ENCODE results near the gene TNFSF12. TPM values are rescaled to one million over a fixed set of nuclear protein-coding genes. Genes with fewer than 3 reads are reported as not detected.

Gene TNFSF12
- total and polyA plus RNA-seq, 9 of the 15 experiments (the other 6 are each of a cell fraction or from before 2014, with no cell fraction given) = 0.03 to 0.95 (median 0.19) TPM; not detected in 3

DNA sequence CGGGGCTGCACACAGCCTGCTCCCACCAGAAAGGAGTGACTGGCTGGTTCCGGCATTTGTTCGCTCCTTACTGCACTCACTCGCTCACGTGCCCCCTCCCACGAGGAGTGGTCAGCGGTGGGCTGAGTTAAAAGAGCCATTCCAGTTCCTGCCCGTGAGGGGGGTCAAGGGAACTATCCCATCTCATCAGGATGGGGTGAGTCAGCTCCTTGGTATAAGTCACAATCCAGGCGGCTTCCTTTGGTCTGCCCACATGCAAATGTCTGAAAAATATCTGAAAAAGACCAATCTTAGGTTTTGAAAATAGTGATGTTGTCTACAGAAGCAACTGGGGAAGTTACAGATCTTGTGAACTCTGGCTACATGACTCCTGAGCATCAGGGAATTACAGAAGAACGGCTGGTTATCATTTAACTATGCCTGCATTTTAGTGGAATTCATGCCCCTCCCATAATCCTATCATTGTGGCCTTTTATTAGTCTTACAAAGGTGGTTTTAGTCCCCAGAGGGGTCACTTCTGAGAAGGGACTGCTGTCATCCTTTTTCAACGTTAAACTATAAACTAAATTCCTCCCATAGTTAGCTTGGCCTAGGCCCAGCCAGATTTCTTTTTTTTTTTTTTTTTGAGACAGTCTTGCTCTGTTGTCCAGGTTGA is 9.8 kb upstream of the TNFSF12 start:
- peak in 1 of 4 experiments; percentile 1 for DNase-seq (ENCODE audit: extremely low read depth in 1 of 4, low spot score in 3 of 4)
- POLR2A ChIA-PET = no interaction called here
- Histone ChIP-seq H3K9me1 (ENCODE audit: control insufficient read depth, insufficient read depth, low read length) (no peaks in the 10 kb centered on the region), H3K4me1 (replicated peaks in 1 of 2; ENCODE audit: control insufficient read depth in 2 of 2, insufficient read depth in 2 of 2, low read length in 2 of 2) (no peaks in the 10 kb centered on the region; a peak in 2 of 5 replicates), H3K9me3 (replicated peaks; ENCODE audit: control insufficient read depth, insufficient read depth, low read depth, low read length) (no peaks in the 10 kb centered on the region; the same call in 1 of the 2 replicates), H4K20me1 (replicated peaks; ENCODE audit: control insufficient read depth, insufficient read depth, low read length) (no peaks in the 10 kb centered on the region), H3K79me2 (ENCODE audit: control insufficient read depth, insufficient read depth, low read length) (no peaks in the 10 kb centered on the region), H2AFZ (ENCODE audit: low read depth, low read length) (no peak overlapping the region), H3K4me2 (ENCODE audit: insufficient read depth, low read length) (no peak overlapping the region), H3K27me3 (ENCODE audit: control insufficient read depth in 2 of 2, insufficient read depth in 2 of 2, low read length in 2 of 2) (no peaks in the 10 kb centered on the region), H3K27ac (ENCODE audit: extremely low read depth, low read depth, low read length) (no peak overlapping the region), H3K36me3 (ENCODE audit: control insufficient read depth, insufficient read depth, low read length) (no peaks in the 10 kb centered on the region), H3K4me3 (no peak overlapping the region), H3K9ac (ENCODE audit: insufficient read depth in 1 of 2, low read depth in 2 of 2, low read length in 2 of 2) (no peak overlapping the region)
- no peak for FAIRE-seq
- in situ Hi-C loops (cut with MboI) (no loop called here), intact Hi-C loops (cut with micrococcal nuclease) (no loop called here)
- ATAC-seq = no peak
- BruUV-seq (replicated peaks) = no TSS peak
- TF ChIP-seq RAD51 (IDR thresholded peaks at IDR 0.05; ENCODE audit: borderline replicate concordance, low read depth) (no peak), POLR2A (conservative IDR thresholded peaks at IDR 0.05) (no peak), CEBPB (tag; IDR thresholded peaks at IDR 0.05) (no peak), TARDBP (IDR thresholded peaks at IDR 0.05) (no peak), NFE2L1 (tag; IDR thresholded peaks at IDR 0.05; ENCODE audit: borderline replicate concordance, low read depth) (no peak), TAF1 (IDR thresholded peaks at IDR 0.05; ENCODE audit: control insufficient read depth, extremely low read depth, insufficient read depth, low read length, severe bottlenecking) (no peak), MBD2 (IDR thresholded peaks at IDR 0.05; ENCODE audit: borderline replicate concordance, low read depth) (no peak), NR2C1 (IDR thresholded peaks at IDR 0.05) (no peak), NR2C1 (tag; IDR thresholded peaks at IDR 0.05) (no peak), NONO (IDR thresholded peaks at IDR 0.05; ENCODE audit: low read depth in 2 of 2, low read length in 1 of 2) (no peak), NFATC3 (IDR thresholded peaks at IDR 0.05) (no peak), RBM22 (IDR thresholded peaks at IDR 0.05; ENCODE audit: low read depth, low read length, poor library complexity, severe bottlenecking) (no peak), CREM (IDR thresholded peaks at IDR 0.05; ENCODE audit: low read depth) (no peak), FOXM1 (IDR thresholded peaks at IDR 0.05; ENCODE audit: low read depth) (no peak), FOXM1 (CRISPR knock-in tag; IDR thresholded peaks at IDR 0.05; ENCODE audit: low read depth) (no peak), ELF4 (CRISPR knock-in tag; IDR thresholded peaks at IDR 0.05) (no peak), ETV1 (tag; conservative IDR thresholded peaks at IDR 0.05; ENCODE audit: low read depth) (no peak), ZNF311 (CRISPR knock-in tag; IDR thresholded peaks at IDR 0.05) (no peak), PHTF2 (CRISPR knock-in tag; IDR thresholded peaks at IDR 0.05) (no peak)
- TF ChIP-seq, protein P1, sequence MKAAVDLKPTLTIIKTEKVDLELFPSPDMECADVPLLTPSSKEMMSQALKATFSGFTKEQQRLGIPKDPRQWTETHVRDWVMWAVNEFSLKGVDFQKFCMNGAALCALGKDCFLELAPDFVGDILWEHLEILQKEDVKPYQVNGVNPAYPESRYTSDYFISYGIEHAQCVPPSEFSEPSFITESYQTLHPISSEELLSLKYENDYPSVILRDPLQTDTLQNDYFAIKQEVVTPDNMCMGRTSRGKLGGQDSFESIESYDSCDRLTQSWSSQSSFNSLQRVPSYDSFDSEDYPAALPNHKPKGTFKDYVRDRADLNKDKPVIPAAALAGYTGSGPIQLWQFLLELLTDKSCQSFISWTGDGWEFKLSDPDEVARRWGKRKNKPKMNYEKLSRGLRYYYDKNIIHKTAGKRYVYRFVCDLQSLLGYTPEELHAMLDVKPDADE (conservative IDR thresholded peaks at IDR 0.05; ENCODE audit: control insufficient read depth, low read depth, low read length) = no peak
- TF ChIP-seq, protein P2, sequence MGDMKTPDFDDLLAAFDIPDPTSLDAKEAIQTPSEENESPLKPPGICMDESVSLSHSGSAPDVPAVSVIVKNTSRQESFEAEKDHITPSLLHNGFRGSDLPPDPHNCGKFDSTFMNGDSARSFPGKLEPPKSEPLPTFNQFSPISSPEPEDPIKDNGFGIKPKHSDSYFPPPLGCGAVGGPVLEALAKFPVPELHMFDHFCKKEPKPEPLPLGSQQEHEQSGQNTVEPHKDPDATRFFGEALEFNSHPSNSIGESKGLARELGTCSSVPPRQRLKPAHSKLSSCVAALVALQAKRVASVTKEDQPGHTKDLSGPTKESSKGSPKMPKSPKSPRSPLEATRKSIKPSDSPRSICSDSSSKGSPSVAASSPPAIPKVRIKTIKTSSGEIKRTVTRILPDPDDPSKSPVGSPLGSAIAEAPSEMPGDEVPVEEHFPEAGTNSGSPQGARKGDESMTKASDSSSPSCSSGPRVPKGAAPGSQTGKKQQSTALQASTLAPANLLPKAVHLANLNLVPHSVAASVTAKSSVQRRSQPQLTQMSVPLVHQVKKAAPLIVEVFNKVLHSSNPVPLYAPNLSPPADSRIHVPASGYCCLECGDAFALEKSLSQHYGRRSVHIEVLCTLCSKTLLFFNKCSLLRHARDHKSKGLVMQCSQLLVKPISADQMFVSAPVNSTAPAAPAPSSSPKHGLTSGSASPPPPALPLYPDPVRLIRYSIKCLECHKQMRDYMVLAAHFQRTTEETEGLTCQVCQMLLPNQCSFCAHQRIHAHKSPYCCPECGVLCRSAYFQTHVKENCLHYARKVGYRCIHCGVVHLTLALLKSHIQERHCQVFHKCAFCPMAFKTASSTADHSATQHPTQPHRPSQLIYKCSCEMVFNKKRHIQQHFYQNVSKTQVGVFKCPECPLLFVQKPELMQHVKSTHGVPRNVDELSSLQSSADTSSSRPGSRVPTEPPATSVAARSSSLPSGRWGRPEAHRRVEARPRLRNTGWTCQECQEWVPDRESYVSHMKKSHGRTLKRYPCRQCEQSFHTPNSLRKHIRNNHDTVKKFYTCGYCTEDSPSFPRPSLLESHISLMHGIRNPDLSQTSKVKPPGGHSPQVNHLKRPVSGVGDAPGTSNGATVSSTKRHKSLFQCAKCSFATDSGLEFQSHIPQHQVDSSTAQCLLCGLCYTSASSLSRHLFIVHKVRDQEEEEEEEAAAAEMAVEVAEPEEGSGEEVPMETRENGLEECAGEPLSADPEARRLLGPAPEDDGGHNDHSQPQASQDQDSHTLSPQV (IDR thresholded peaks at IDR 0.05) = no peak
- CTCF ChIA-PET (ENCODE audit: low intra/inter-chr PET ratio) = no interaction called here
- 24% methylated on average over 9 of the region's 11 CpGs for WGBS (ENCODE audit: insufficient coverage, low coverage, missing lambda C conversion rate)
